ENCODE data around the gene CCDC12. TPM values are rescaled to one million over a fixed set of nuclear protein-coding genes. Genes with fewer than 3 reads are reported as not detected.

CCDC12 gene
- polyA plus RNA-seq, 3 donors: 54.2 to 58.1 (median 56.0) TPM

DNA sequence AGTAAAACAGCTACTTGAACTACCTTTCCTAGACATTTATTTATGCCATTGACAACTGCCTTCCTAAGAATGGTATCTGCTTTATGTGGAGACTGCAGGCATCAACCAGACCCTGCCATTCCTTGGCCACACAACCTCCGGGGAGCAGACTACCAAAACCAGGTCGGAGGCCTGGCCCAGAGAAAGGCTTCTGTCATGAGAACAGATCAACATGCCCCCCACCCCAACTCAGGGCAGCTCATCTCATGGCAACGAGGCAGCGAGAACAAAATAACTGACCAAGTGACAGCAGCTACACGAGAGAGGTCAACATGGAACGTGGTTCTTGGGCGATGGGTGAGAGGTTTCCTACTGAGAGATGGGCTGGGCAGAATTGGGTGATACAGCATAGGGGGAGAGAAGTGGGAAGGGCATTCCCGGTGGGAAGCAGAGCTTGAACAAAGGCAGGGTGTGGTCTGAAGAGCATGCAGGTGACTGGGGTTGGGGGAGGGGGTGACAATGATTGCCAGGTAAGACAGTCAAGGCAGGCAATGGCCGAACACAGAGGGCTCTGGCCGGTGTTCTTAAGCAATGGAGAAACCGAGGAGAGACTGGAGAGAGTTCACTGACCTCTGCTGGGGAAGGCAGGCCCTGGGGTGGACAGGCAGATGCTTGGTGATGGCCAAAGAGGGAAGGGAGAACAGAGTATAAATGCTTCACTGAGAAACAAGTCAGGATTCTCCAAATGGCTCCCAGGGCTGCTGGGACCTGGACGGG lies 33.9 kb downstream of the CCDC12 start:
- no peak for DNase-seq

- DNase-seq: no peak
Measured at GRCh38 chr3:46942076-46942475, 34.5 kb downstream of the CCDC12 start.

- no peak for DNase-seq
Measured at GRCh38 chr3:46939578-46940445, 36.7 kb downstream of the CCDC12 start.

GRCh38 chr3:46938118-46938517 lies 38.4 kb downstream of the CCDC12 start:
- no peak for DNase-seq

DNA sequence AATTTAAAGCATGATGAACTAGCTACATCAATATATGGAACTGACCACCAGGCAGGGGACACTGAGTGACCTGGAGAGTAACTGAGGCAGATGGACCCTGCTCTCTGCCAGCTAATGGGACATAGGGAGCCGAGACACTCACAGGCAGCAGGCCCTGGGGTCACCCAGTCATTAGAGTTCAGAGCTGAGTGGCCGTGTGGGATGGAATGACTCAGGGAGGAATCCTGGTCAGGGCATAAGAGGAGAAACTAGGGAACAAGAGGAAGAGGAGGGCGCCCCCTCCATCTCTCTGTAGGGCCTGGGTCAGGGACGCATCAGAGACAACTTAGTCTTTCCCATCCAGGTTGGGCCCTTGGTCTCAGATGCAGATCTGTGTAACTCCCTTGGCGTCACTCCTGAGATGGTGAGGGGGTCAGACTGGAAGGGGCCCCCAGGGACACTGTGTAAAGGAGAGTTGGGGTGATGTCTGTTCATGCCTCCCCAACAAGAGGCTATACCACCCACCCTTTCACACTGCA lies 39.8 kb downstream of the CCDC12 start:
- no peak for DNase-seq

DNA sequence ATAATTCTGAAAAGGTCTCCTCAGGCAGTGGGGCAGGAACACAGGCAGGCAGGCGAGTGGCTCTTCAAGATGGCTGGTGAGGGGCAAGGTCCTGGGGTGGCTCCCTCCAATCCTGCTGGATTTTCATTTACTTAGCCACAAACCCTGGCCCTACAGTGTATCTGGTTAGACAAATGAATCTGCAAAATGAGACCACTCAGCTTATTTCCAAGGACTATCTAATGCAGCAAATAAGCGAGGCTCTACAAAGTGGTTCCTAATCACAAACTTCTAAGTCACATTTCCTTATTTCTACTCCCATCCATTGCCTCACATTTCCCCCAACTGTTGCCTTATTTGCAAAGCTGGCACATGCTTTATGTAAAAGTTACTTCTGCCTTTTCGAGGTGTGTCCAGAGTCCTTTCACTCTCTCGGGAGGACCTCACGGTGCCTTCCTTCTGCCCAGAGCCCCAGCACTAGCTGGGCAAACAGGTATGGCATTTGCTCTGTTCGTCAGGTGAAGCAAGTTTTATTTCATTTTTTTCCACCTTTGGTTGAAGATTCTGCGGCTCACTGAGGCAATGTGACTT lies 40.5 kb downstream of the CCDC12 start:
- no peak for DNase-seq

GRCh38 chr3:46935168-46935858 lies 41.2 kb downstream of the CCDC12 start:
- no peak for DNase-seq

- no peak for DNase-seq
Measured at GRCh38 chr3:46934498-46935167, 41.9 kb downstream of the CCDC12 start.

DNA sequence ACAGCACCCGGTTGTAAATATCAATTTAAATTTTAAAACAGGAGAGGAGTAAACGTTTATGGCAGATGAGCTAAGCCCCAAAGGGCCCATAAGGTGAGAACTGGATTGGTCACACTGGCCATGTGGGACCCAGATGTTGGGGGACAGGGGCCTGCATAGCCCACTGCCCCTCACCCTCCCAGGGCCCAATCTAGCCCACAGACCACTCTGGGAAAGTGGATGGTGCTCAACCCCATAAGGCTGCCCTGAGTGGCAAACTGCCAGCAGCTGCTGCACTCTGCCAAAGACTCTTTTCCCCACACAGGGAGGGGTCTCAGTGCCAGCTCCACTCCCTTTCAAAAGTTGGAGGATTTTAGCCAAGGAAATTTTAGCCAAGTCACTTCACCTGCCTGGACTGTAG lies 42.5 kb downstream of the CCDC12 start:
- no peak for DNase-seq

- no peak for DNase-seq
Measured at GRCh38 chr3:46933261-46933660, 43.3 kb downstream of the CCDC12 start.

GRCh38 chr3:46932455-46933225 lies 43.9 kb downstream of the CCDC12 start:
- DNase-seq: no peak

DNA sequence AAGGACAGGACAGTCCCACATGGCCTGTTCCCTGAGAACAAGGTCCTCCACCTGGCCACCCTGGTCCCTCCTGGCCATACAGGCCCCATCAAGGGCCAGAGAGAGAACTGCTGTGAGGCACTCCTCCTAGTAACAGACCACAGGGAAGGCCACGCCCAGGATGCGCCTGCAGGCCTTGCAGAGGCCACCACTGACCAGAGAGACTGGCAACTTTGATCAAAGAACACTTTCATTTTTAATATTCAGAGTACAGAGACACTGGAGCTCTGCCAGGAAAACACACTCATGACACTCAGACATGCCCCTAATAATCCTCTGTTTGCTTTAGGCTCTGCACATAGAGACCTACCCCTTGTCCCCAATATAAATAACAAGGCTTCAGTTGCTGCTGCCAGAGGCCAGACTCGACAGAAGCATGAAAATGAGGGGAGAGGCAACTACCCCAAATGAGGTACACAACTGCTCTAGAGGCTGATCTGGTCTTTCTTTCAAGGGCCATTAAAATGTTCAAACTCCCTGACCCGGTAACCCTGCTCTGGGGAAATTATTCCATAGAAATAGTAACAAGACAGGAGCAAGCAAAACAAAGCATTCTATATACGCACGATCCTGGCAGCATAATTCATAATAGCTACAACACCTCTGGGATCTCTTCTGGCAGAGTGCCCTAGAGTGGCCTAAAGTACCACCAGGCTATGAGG lies 44.8 kb downstream of the CCDC12 start:
- DNase-seq: no peak

DNA sequence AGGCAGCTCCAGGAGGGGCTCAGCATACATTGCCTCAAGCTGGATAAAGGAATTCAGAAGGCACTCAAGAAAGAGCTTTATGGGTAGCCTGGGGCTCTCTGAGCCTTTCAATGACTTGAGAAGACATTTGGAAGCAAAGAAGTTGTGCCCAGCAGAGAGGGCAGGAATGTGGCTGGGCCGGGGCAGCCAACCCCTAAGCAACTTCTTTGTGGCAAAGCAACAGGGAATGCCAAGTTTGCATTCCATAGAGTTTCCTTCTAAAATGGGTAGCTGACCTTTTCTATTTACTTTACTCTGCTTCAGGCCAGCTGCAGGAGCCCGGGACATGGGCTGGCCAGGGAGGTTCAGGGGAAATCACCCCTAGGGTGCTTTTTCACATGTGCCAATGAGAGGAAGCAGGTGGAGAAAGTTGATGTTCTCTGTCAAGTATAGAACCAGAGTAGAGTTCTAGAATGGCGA lies 45.6 kb downstream of the CCDC12 start:
- DNase-seq: no peak

DNA sequence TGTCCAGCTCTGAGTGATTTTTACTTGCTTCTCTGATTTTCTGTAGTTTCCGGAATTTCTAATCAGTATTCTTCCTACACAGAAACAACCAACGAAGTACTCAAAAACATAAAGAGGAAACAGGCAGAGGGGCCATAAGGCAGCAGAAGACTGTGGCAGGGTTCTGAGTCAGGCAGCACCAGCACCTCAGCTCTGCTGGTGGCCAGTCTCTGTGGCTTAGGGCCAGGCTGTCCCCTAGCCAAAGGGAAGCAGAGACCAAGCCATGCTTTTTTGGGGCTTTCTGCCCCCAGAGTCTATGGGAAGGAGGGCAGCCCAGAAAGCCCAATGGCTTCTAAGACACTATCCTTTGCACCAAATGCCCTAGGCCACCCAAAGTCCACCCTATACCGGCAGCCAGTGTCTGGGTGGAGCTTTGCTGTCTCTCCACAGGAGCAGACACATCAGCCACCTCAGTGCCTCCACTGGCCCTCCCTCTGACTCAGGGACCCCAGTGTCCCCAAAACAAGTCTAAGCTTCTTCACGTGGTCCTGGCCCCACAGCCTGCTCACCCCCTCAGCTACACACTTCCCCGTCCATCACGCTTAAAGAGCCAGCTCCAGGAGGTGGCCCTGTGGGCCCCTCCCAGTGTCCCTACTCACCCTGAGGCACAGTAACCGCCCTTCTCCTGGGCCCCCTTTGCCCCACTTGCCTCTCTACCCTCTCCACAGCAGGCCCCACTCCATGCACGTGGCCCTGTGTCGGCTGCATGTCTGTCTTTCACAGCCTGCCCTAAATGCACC lies 46.2 kb downstream of the CCDC12 start:
- no peak for DNase-seq

DNA sequence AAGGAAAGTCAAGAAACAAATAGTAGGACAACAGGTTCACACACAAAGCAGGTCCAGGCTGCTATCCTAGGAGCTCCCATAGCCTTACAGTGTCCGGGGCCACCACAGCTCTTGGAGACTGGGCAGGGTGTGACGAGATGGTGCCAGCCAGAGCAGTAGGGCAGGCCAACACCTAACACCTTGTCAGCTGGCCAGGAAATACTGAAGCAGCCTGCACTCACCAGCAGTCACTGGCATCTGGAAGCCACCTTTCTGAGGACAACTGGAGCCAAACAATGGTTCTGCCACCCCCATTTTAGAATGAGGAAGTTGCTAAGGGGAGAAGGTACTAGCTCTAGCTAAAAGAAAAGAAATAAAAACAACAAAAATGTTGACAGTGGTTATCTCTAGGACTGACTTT lies 47.2 kb downstream of the CCDC12 start:
- DNase-seq: no peak

DNA sequence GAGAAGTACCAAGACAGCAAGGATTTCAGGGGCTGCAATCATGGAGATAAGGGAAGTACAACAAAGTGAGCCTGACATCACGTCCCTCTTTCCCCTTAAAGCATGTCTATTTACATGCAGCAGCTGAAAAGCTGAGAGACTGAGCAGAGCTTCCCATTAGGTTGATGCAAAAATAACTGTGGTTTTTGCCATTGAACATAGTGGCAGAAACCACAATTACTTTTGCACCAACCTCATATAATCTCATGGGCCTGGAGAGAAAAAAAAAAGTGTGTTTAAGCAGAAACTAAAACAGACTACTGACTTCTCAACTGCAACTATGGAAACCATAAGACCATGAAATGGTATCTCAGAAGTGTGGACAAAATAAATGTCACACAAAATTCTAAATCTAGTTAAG lies 48.3 kb downstream of the CCDC12 start:
- DNase-seq: no peak

GRCh38 chr3:46927718-46928073 lies 48.8 kb downstream of the CCDC12 start:
- no peak for DNase-seq

GRCh38 chr3:46926871-46927717 lies 49.5 kb downstream of the CCDC12 start:
- no peak for DNase-seq

All from renal pelvis (tissue), 4 donors.